ENCODE results near the gene CLDN5.

Gene CLDN5

GRCh38 chr22:19524170-19525115 is at the start of gene CLDN5:
TSS of gene CLDN5 (minus strand) at chr22:19524410. CDS start at chr22:19524255, 155 bp downstream.
- DNase-seq (ENCODE audit: low read depth): no peak

- no peak for DNase-seq (ENCODE audit: low read depth)
Observed at GRCh38 chr22:19571995-19572394, 47.8 kb upstream of the CLDN5 start.

GRCh38 chr22:19571207-19571795 is 47.1 kb upstream of the CLDN5 start:
- DNase-seq (ENCODE audit: low read depth): no peak

GRCh38 chr22:19569976-19570375 is 45.8 kb upstream of the CLDN5 start:
- no peak for DNase-seq (ENCODE audit: low read depth)

- DNase-seq (ENCODE audit: low read depth): no peak
Observed at GRCh38 chr22:19569276-19569640, 45.0 kb upstream of the CLDN5 start.

GRCh38 chr22:19568337-19569275 is 44.4 kb upstream of the CLDN5 start:
- no peak for DNase-seq (ENCODE audit: low read depth)

- no peak for DNase-seq (ENCODE audit: low read depth)
Observed at GRCh38 chr22:19567157-19568009, 43.2 kb upstream of the CLDN5 start.

GRCh38 chr22:19566279-19567156 is 42.3 kb upstream of the CLDN5 start:
- DNase-seq (ENCODE audit: low read depth): no peak

GRCh38 chr22:19565382-19566278 is 41.4 kb upstream of the CLDN5 start:
- no peak for DNase-seq (ENCODE audit: low read depth)

- DNase-seq (ENCODE audit: low read depth): no peak
Observed at GRCh38 chr22:19559956-19560355, 35.7 kb upstream of the CLDN5 start.

GRCh38 chr22:19559324-19559811 is 35.2 kb upstream of the CLDN5 start:
- no peak for DNase-seq (ENCODE audit: low read depth)

- DNase-seq (ENCODE audit: low read depth): no peak
Observed at GRCh38 chr22:19556963-19557545, 32.8 kb upstream of the CLDN5 start.

- no peak for DNase-seq (ENCODE audit: low read depth)
Observed at GRCh38 chr22:19555651-19556050, 31.4 kb upstream of the CLDN5 start.

GRCh38 chr22:19554834-19555404 is 30.7 kb upstream of the CLDN5 start:
- DNase-seq (ENCODE audit: low read depth): no peak

GRCh38 chr22:19553201-19553600 is 29.0 kb upstream of the CLDN5 start:
- no peak for DNase-seq (ENCODE audit: low read depth)

- DNase-seq (ENCODE audit: low read depth): no peak
Observed at GRCh38 chr22:19550382-19550781, 26.2 kb upstream of the CLDN5 start.

GRCh38 chr22:19549428-19549827 is 25.2 kb upstream of the CLDN5 start:
- DNase-seq (ENCODE audit: low read depth): no peak

GRCh38 chr22:19548964-19549363 is 24.8 kb upstream of the CLDN5 start:
- no peak for DNase-seq (ENCODE audit: low read depth)

All from stimulated activated CD8-positive, alpha-beta memory T cell treated with anti-CD3 and anti-CD28 coated beads, Interleukin-7, amount 100 ng/mL, for 24 hours (primary cell).